ENCODE results near the gene TUBAL3.

TUBAL3 gene

GRCh38 chr10:5442065-5442989 lies 37.7 kb upstream of the TUBAL3 start:
- ChIA-PET POLR2A (interaction anchor here (1.6 kb wide), 1 partner anchor 181 kb away, joined by 6 read pairs; no protein-coding TSS in a partner anchor), CTCF (interaction anchor here (0.5 to 12.8 kb wide), 22 partner anchors 8 to 959 kb away, joined by 3 to 207 read pairs (median 4); no protein-coding TSS in a partner anchor)
- Histone ChIP-seq H3K4me1 (ENCODE audit: control insufficient read depth, insufficient read depth, low read length) (peaks cover 11% of the 10 kb centered on the region; the same call in 1 of the 2 replicates), H3K36me3 (ENCODE audit: control insufficient read depth in 2 of 2, insufficient read depth in 1 of 2, low read length in 2 of 2) (peaks cover 0 to 20% of the 10 kb centered on the region in 2 experiments; a peak in 2 of 3 replicates), H3K9me3 (ENCODE audit: control insufficient read depth, insufficient read depth, low read depth, low read length) (no peaks in the 10 kb centered on the region), H3K27ac (ENCODE audit: extremely low read depth, low read depth, low read length) (no peak overlapping the region), H3K4me3 (ENCODE audit: low read depth, low read length) (no peak overlapping the region)
- no peak for TF ChIP-seq ZNF610 (tag by site-specific recombination; IDR thresholded peaks at IDR 0.05; ENCODE audit: borderline replicate concordance)
- peak; percentile 78; the same call in 1 of the 2 replicates for TF ChIP-seq ZNF660 (tag by site-specific recombination; IDR thresholded peaks at IDR 0.05)
- peak; percentile 52 for TF ChIP-seq ZNF654 (tag by site-specific recombination; IDR thresholded peaks at IDR 0.05; ENCODE audit: low read depth)
- TF ChIP-seq KLF8 (tag by site-specific recombination; IDR thresholded peaks at IDR 0.05) = no peak
- TF ChIP-seq ZNF121 (tag by site-specific recombination; IDR thresholded peaks at IDR 0.05) = 0 out of 2 replicates have a peak, but pooled peaks have one; percentile 23
- no peak for TF ChIP-seq ZNF280D (tag by site-specific recombination; IDR thresholded peaks at IDR 0.05)
- TF ChIP-seq ZNF26 (tag by site-specific recombination; IDR thresholded peaks at IDR 0.05) = no peak

GRCh38 chr10:5441106-5441505 lies 36.5 kb upstream of the TUBAL3 start:
- peaks cover 9% of the 10 kb centered on the region; the same call in 1 of the 2 replicates for H3K4me1 ChIP-seq (ENCODE audit: control insufficient read depth, insufficient read depth, low read length)
- CTCF ChIA-PET = interaction anchor here (0.7 to 12.8 kb wide), 4 partner anchors 9 to 591 kb away, joined by 3 to 207 read pairs (median 4); no protein-coding TSS in a partner anchor
- H3K36me3 ChIP-seq (ENCODE audit: control insufficient read depth in 2 of 2, insufficient read depth in 1 of 2, low read length in 2 of 2) = peaks cover 0 to 20% of the 10 kb centered on the region in 2 experiments; a peak in 2 of 3 replicates
- TF ChIP-seq SCRT2 (tag by site-specific recombination; IDR thresholded peaks at IDR 0.05) (peak; percentile 84), ZBTB48 (tag by site-specific recombination; IDR thresholded peaks at IDR 0.05) (no peak), ZNF560 (tag by site-specific recombination; IDR thresholded peaks at IDR 0.05; ENCODE audit: borderline replicate concordance) (no peak), SCRT1 (tag by site-specific recombination; IDR thresholded peaks at IDR 0.05; ENCODE audit: borderline replicate concordance) (peak; percentile 73; the same call in 1 of the 2 replicates)
- H3K4me3 ChIP-seq (ENCODE audit: low read depth, low read length) = no peak overlapping the region
- no peak overlapping the region for H3K27ac ChIP-seq (ENCODE audit: extremely low read depth, low read depth, low read length)
- POLR2A ChIA-PET = interaction anchor here (1.6 kb wide), 1 partner anchor 182 kb away, joined by 6 read pairs; no protein-coding TSS in a partner anchor
- H3K9me3 ChIP-seq (ENCODE audit: control insufficient read depth, insufficient read depth, low read depth, low read length) = no peaks in the 10 kb centered on the region

GRCh38 chr10:5440206-5440605 lies 35.6 kb upstream of the TUBAL3 start:
- TF ChIP-seq ZNF785 (tag by site-specific recombination; IDR thresholded peaks at IDR 0.05) = no peak
- Histone ChIP-seq H3K9me3 (ENCODE audit: control insufficient read depth, insufficient read depth, low read depth, low read length) (no peaks in the 10 kb centered on the region), H3K27ac (ENCODE audit: extremely low read depth, low read depth, low read length) (no peak overlapping the region), H3K36me3 (ENCODE audit: control insufficient read depth in 2 of 2, insufficient read depth in 1 of 2, low read length in 2 of 2) (peaks cover 0 to 20% of the 10 kb centered on the region in 2 experiments; a peak in 2 of 3 replicates), H3K4me3 (ENCODE audit: low read depth, low read length) (no peak overlapping the region), H3K4me1 (ENCODE audit: control insufficient read depth, insufficient read depth, low read length) (peaks cover 6% of the 10 kb centered on the region; the same call in 1 of the 2 replicates)
- ChIA-PET CTCF (interaction anchor here (12.8 kb wide), 1 partner anchor 184 kb away, joined by 207 read pairs; no protein-coding TSS in a partner anchor), POLR2A (no interaction called here)
